Endothelial cell of umbilical vein (primary cell): Measurements from ENCODE around the gene COL4A2. TPM values are rescaled to one million over a fixed set of nuclear protein-coding genes. Genes with fewer than 3 reads are reported as not detected.

Experiments used
- BruUV-seq: library from RNA; stranded (reverse); fragments of 400-500 nt; replicated peaks from 2 replicates; lab custom pipeline; 2021; lab: Mats Ljungman, UMichigan
- CTCF ChIA-PET: fragments of 300-600, 350-600 bp; sonication (Branson Sonifier 250); formaldehyde crosslinking; loops from one replicate; lab custom pipeline; 2021; ENCODE audit warnings: antibody characterized with exemption, inconsistent platforms; lab: Charles Lee
- POLR2A ChIA-PET: fragments of 300-600, 350-600 bp; sonication (Branson Sonifier 250); formaldehyde crosslinking; loops from one replicate; lab custom pipeline; 2021; ENCODE audit warnings: antibody characterized with exemption, inconsistent platforms; lab: Charles Lee
- DNase-seq: peaks from one replicate; pipeline ENCODE4 v3.0.0-alpha.2; 2011; ENCODE audit warnings: low read depth, low spot score
- FAIRE-seq: peaks from 2 replicates; lab custom pipeline; 2011; peaks lifted over from hg19 to GRCh38; lab: Jason Lieb, UNC
- H2AFZ ChIP-seq: 2 replicates; pipeline ENCODE4 v1.6.0; 2012; ENCODE audit warnings: low read depth, low read length, control low read depth, inconsistent platforms
- H3K27ac ChIP-seq: 2 replicates; pipeline ENCODE4 v1.5.1; 2011; ENCODE audit warnings: low read depth, mild to moderate bottlenecking, control low read depth, low read length, moderate library complexity; ENCODE audit not compliant: insufficient read depth
- H3K27me3 ChIP-seq, 2 experiments: 2 replicates each; pipeline versions ENCODE4 v1.6.0 to v1.6.1; 2011; ENCODE audit warnings: low read length in 2 of 2, mixed read lengths in 1 of 2; ENCODE audit not compliant: control insufficient read depth in 2 of 2, insufficient read depth in 2 of 2
- H3K36me3 ChIP-seq, 2 experiments: 2 replicates in 1 of 2; 3 replicates in 1 of 2; pipeline ENCODE4 v1.5.1; 2011; ENCODE audit warnings: low read length in 2 of 2, mild to moderate bottlenecking in 1 of 2, moderate library complexity in 1 of 2; ENCODE audit not compliant: control insufficient read depth in 2 of 2, insufficient read depth in 2 of 2; ENCODE audit errors: extremely low read depth in 1 of 2
- H3K4me1 ChIP-seq: 3 replicates; pipeline ENCODE4 v1.5.1; 2011; ENCODE audit warnings: mild to moderate bottlenecking, low read length; ENCODE audit not compliant: control insufficient read depth, insufficient read depth; ENCODE audit errors: extremely low read depth
- H3K4me2 ChIP-seq: 2 replicates; pipeline ENCODE4 v1.6.1; 2011; ENCODE audit warnings: low read length, control low read depth, mixed read lengths; ENCODE audit not compliant: insufficient read depth
- H3K4me3 ChIP-seq, 3 experiments: fragments of 200-600 bp in 1 of 3; sonication (generic), shearing (Covaris generic) in 1 of 3; replicated peaks in 1 of 3; 2 replicates each; pipeline ENCODE4 v1.5.1; 2011 to 2016; ENCODE audit warnings: control low read depth in 3 of 3, low read length in 3 of 3, mild to moderate bottlenecking in 2 of 3, inconsistent platforms in 1 of 3, low read depth in 1 of 3, moderate library complexity in 1 of 3; ENCODE audit not compliant: insufficient read depth in 1 of 3
- H3K79me2 ChIP-seq: 2 replicates; pipeline ENCODE4 v1.6.0; 2012; ENCODE audit warnings: low read length, inconsistent platforms; ENCODE audit not compliant: control insufficient read depth, insufficient read depth
- H3K9ac ChIP-seq: replicated peaks from 2 replicates; pipeline ENCODE3; 2011; ENCODE audit warnings: low read length, control low read depth; ENCODE audit not compliant: insufficient read depth; ENCODE audit errors: extremely low read depth
- H3K9me1 ChIP-seq: replicated peaks from 3 replicates; pipeline ENCODE4 v1.6.0; 2011; ENCODE audit warnings: mild to moderate bottlenecking, low read length; ENCODE audit not compliant: control insufficient read depth, insufficient read depth; ENCODE audit errors: extremely low read depth
- H3K9me3 ChIP-seq: replicated peaks from 2 replicates; pipeline ENCODE4 v1.5.1; 2012; ENCODE audit warnings: low read length, inconsistent platforms; ENCODE audit not compliant: control insufficient read depth, insufficient read depth
- H4K20me1 ChIP-seq: replicated peaks from 2 replicates; pipeline ENCODE3; 2011; ENCODE audit warnings: mild to moderate bottlenecking, low read length; ENCODE audit not compliant: control insufficient read depth, insufficient read depth; ENCODE audit errors: extremely low read depth
- CTCF ChIP-seq, 2 donors: IDR thresholded peaks; 1 replicate in 1 of 2; 2 replicates in 1 of 2; pipeline ENCODE4 v1.5.1; 2011; ENCODE audit warnings: low read length in 2 of 2, mild to moderate bottlenecking in 2 of 2, moderate library complexity in 2 of 2, control low read depth in 1 of 2, inconsistent platforms in 1 of 2, low read depth in 1 of 2; ENCODE audit not compliant: insufficient read depth in 1 of 2; ENCODE audit errors: extremely low read depth in 1 of 2
- GATA2 ChIP-seq: IDR thresholded peaks from 2 replicates; pipeline ENCODE4 v1.7.0; 2011; ENCODE audit warnings: low read depth, mild to moderate bottlenecking, moderate library complexity, mixed read lengths, low read length; ENCODE audit not compliant: insufficient read length, insufficient read depth
- MYC ChIP-seq: IDR thresholded peaks from one replicate; pipeline ENCODE4 v1.6.1; 2011; ENCODE audit warnings: mild to moderate bottlenecking, low read depth, low read length
- POLR2A ChIP-seq: IDR thresholded peaks from 2 replicates; pipeline ENCODE4 v1.6.1; 2012; ENCODE audit warnings: low read depth, mild to moderate bottlenecking, control low read depth, low read length
- POLR2AphosphoS5 ChIP-seq: IDR thresholded peaks from 2 replicates; pipeline ENCODE4 v1.6.1; 2012; ENCODE audit warnings: low read depth, mild to moderate bottlenecking, control low read depth, low read length, moderate library complexity; ENCODE audit not compliant: insufficient read depth
- dilution Hi-C: fragments of 300-500 bp; cut with MboI; formaldehyde crosslinking; loops from one replicate; pipeline ENCODE4 v1.15.0; 2019; ENCODE audit warnings: low sequenced_read_pairs; ENCODE audit not compliant: extremely low pct_ligation_motif_present
- intact Hi-C: fragments of 100-400 bp; cut with micrococcal nuclease; formaldehyde crosslinking; loops from one replicate; pipeline ENCODE4 v1.10.0; 2022
- polyA plus RNA-seq, 4 experiments: library from polyadenylated mRNA; depleted of rRNA in 3 of 4; stranded (reverse) in 3 of 4; unstranded in 1 of 4; fragments of >200 nt; gene quantifications; 2 replicates each; pipeline versions ENCODE4 v1.2.1 to v1.2.3, GENCODE V29; 2011 to 2012; ENCODE audit warnings: missing spikeins in 1 of 4
- total RNA-seq: library from RNA; stranded (reverse); gene quantifications from 2 replicates; pipeline ENCODE4 v1.2.3, GENCODE V29; 2021
- TF ChIP-seq, protein P1 (sequence below): IDR thresholded peaks from 2 replicates; pipeline ENCODE4 v1.6.1; 2011; ENCODE audit not compliant: insufficient read depth, insufficient read length

The COL4A2 gene
- total and polyA plus RNA-seq, 2 donors (not counting 3 experiments of a cell fraction or from before 2014, with no cell fraction given), result 792 to 940 TPM

DNA sequence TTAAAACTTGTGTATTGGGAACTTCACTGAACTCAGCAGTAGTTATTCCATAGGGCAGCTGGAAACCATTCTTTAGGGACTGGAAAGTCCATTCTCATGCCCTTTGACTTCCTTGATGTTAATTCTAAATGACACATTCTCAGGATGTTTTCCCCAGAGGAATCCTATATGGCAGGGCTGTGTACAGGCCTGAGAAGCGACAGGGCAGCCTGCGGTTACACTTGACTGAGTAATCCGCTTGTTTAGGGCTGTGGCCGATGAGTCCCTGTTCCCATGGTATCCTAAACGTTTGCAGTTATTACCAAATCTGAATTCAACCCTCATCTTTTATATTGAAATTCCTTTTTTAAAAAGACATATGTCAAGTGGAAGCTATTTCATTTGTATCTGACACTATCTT lies 83.5 kb downstream of the COL4A2 start:
- no peaks in the 10 kb centered on the region for H3K27me3 ChIP-seq
- dilution Hi-C loops (no loop called here), intact Hi-C loops (no loop called here)
- peaks cover 28% of the 10 kb centered on the region for H3K4me1 ChIP-seq
- H3K9ac ChIP-seq, result no peak overlapping the region
- FAIRE-seq (no peak), DNase-seq (no peak)
- H3K4me2 ChIP-seq, result no peak overlapping the region
- ChIA-PET POLR2A (no interaction called here), CTCF (no interaction called here)
- peaks cover 5 to 8% of the 10 kb centered on the region in 2 experiments for H3K36me3 ChIP-seq
- no peaks in the 10 kb centered on the region for H4K20me1 ChIP-seq
- BruUV-seq, result no TSS peak
- TF ChIP-seq POLR2A (no peak), CTCF (IDR thresholded peaks at IDR 0.05; ENCODE audit: extremely low read depth in 1 of 2, insufficient read depth in 1 of 2, low read depth in 1 of 2, low read length in 2 of 2) (no peak), GATA2 (no peak), POLR2AphosphoS5 (no peak), MYC (no peak)
- TF ChIP-seq, protein P1, sequence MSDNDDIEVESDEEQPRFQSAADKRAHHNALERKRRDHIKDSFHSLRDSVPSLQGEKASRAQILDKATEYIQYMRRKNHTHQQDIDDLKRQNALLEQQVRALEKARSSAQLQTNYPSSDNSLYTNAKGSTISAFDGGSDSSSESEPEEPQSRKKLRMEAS, result no peak
- H3K4me3 ChIP-seq, result no peak overlapping the region
- H3K9me3 ChIP-seq, result no peaks in the 10 kb centered on the region
- peak overlapping the region; percentile 52 for H3K27ac ChIP-seq
- H3K9me1 ChIP-seq, result no peaks in the 10 kb centered on the region
- H3K79me2 ChIP-seq, result peaks cover 12% of the 10 kb centered on the region
- H2AFZ ChIP-seq, result no peak overlapping the region

DNA sequence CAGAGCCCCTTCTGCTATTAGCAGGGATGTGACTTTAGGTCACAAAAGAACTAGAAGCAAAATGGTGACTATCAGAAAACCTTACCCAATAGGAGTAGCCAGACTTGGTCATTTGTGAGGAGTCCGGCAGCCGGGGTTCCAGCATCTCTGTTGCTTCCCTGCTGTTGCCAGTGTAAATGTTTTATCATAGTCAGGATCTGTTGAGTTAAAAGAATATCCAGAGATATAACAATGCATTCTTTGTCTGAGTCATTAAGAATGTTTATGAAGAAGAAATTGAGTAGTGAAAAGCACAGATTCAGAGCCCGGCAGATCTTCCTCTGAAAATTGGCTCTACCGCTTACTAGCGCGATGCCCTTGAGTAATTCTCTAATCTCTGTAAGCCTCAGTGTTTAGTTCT lies 84.2 kb downstream of the COL4A2 start:
- ChIA-PET CTCF (no interaction called here), POLR2A (no interaction called here)
- no peaks in the 10 kb centered on the region for H3K9me3 ChIP-seq
- no peak for TF ChIP-seq GATA2
- no peak for TF ChIP-seq MYC
- TF ChIP-seq, protein P1, result no peak
- TF ChIP-seq POLR2AphosphoS5, result no peak
- TF ChIP-seq POLR2A, result no peak
- no peak for TF ChIP-seq CTCF (IDR thresholded peaks at IDR 0.05; ENCODE audit: extremely low read depth in 1 of 2, insufficient read depth in 1 of 2, low read depth in 1 of 2, low read length in 2 of 2)
- no peak overlapping the region for H3K4me2 ChIP-seq
- H3K27me3 ChIP-seq, result no peaks in the 10 kb centered on the region
- DNase-seq, result no peak
- H3K4me3 ChIP-seq, result no peak overlapping the region
- H3K9me1 ChIP-seq, result no peaks in the 10 kb centered on the region
- dilution Hi-C loops (no loop called here), intact Hi-C loops (no loop called here)
- H4K20me1 ChIP-seq, result no peaks in the 10 kb centered on the region
- peaks cover 8% of the 10 kb centered on the region for H3K79me2 ChIP-seq
- H3K27ac ChIP-seq, result peak overlapping the region; percentile 44
- no peak overlapping the region for H3K9ac ChIP-seq
- FAIRE-seq, result no peak
- H3K4me1 ChIP-seq, result peaks cover 28% of the 10 kb centered on the region
- BruUV-seq, result no TSS peak
- no peak overlapping the region for H2AFZ ChIP-seq
- H3K36me3 ChIP-seq, result peaks cover 5 to 8% of the 10 kb centered on the region in 2 experiments
